ENCODE data around the gene LHX1. TPM values are rescaled to one million over a fixed set of nuclear protein-coding genes. Genes with fewer than 3 reads are reported as not detected.

LHX1 gene
- total RNA-seq, 1 donor from 2014 or later: not detected

- no peak overlapping the region for H3K4me3 ChIP-seq
- H3K36me3 ChIP-seq: no peaks in the 10 kb centered on the region
- ATAC-seq: no peak
- no peaks in the 10 kb centered on the region for H3K9me3 ChIP-seq
- no peaks in the 10 kb centered on the region for H3K27me3 ChIP-seq (ENCODE audit: low read depth)
- H3K4me1 ChIP-seq: no peaks in the 10 kb centered on the region
- TF ChIP-seq CTCF (IDR thresholded peaks at IDR 0.05): no peak
- no peak for DNase-seq
- intact Hi-C loops (cut with DNase I): no loop called here
- H3K27ac ChIP-seq: no peak overlapping the region
Observed at GRCh38 chr17:36980280-36980761, 43.0 kb downstream of the LHX1 start.

GRCh38 chr17:36983618-36984017 is 46.3 kb downstream of the LHX1 start:
- intact Hi-C loops (cut with DNase I): no loop called here

GRCh38 chr17:36989173-36989572 is 51.9 kb downstream of the LHX1 start:
- Histone ChIP-seq H3K4me1 (no peaks in the 10 kb centered on the region), H3K27ac (no peak overlapping the region), H3K4me3 (no peak overlapping the region), H3K27me3 (ENCODE audit: low read depth) (no peaks in the 10 kb centered on the region), H3K9me3 (no peaks in the 10 kb centered on the region), H3K36me3 (peaks cover 77% of the 10 kb centered on the region)
- TF ChIP-seq CTCF (IDR thresholded peaks at IDR 0.05): no peak
- ATAC-seq (no peak), DNase-seq (no peak)
- intact Hi-C loops (cut with DNase I): no loop called here

More at GRCh38 chr17:36983618-36984017, 46.3 kb downstream of the LHX1 start:
- ATAC-seq: no peak
- peaks cover 22% of the 10 kb centered on the region for H3K36me3 ChIP-seq
- no peaks in the 10 kb centered on the region for H3K9me3 ChIP-seq
- no peak overlapping the region for H3K4me3 ChIP-seq
- H3K4me1 ChIP-seq: no peaks in the 10 kb centered on the region
- no peak for TF ChIP-seq CTCF (IDR thresholded peaks at IDR 0.05)
- H3K27ac ChIP-seq: no peak overlapping the region
- DNase-seq: no peak
- no peaks in the 10 kb centered on the region for H3K27me3 ChIP-seq (ENCODE audit: low read depth)

- Histone ChIP-seq H3K27ac (no peak overlapping the region), H3K36me3 (peaks cover 100% of the 10 kb centered on the region), H3K27me3 (ENCODE audit: low read depth) (no peaks in the 10 kb centered on the region), H3K4me1 (no peaks in the 10 kb centered on the region), H3K9me3 (no peaks in the 10 kb centered on the region), H3K4me3 (no peak overlapping the region)
- DNase-seq: no peak
- no peak for TF ChIP-seq CTCF (IDR thresholded peaks at IDR 0.05)
- intact Hi-C loops (cut with DNase I): no loop called here
- ATAC-seq: no peak
Observed at GRCh38 chr17:36992701-36993100, 55.4 kb downstream of the LHX1 start.

DNA sequence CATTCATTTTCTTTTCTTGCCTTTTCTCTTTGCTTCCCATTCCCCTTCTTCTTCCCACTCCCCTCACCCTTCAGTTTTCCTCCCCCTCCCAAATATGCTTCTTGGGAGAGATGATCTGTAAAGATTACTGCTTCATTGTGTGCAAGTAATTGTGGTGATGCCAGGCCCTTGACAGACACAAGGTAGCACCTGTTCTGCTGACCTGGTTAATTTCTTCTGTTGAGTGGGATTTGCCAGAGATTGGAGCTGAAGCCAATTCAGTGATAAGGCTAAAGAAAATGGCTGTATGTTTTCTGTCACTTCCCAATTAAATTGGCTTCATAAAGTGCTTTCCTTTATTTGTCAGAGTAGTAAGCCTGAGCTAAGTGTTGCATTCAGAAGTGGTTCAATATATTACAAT is 56.0 kb downstream of the LHX1 start:
- intact Hi-C loops (cut with DNase I): no loop called here
- ATAC-seq: no peak
- Histone ChIP-seq H3K27me3 (ENCODE audit: low read depth) (no peaks in the 10 kb centered on the region), H3K36me3 (peaks cover 99% of the 10 kb centered on the region), H3K27ac (no peak overlapping the region), H3K9me3 (no peaks in the 10 kb centered on the region), H3K4me1 (no peaks in the 10 kb centered on the region), H3K4me3 (no peak overlapping the region)
- DNase-seq: no peak
- TF ChIP-seq CTCF (IDR thresholded peaks at IDR 0.05): no peak

Other genes starting within 250 kb of the LHX1 start
- 39.6 TPM for gene AATF, start 11.5 kb downstream of the LHX1 start, total RNA-seq

All from lower lobe of right lung (tissue), 2 donors.